Measurements from ENCODE around the gene C11orf98. TPM values are rescaled to one million over a fixed set of nuclear protein-coding genes. Genes with fewer than 3 reads are reported as not detected.

Gene C11orf98
- total and polyA plus RNA-seq, 2 of the 13 experiments (the other 11 are each of a cell fraction or from before 2014, with no cell fraction given), result 30.4 to 91.8 TPM

GRCh38 chr11:62678770-62679696, 14.0 kb upstream of the C11orf98 start, which contains the start of gene UBXN1 (continued):
- TF ChIP-seq ARID5B (CRISPR knock-in tag; IDR thresholded peaks at IDR 0.05), result peak; percentile 70; the same call in 1 of the 2 replicates
- TF ChIP-seq FOSL1 (CRISPR knock-in tag; IDR thresholded peaks at IDR 0.05; ENCODE audit: borderline replicate concordance), result no peak
- no peak for TF ChIP-seq KDM1A (CRISPR knock-in tag; IDR thresholded peaks at IDR 0.05)
- peak; percentile 97 for TF ChIP-seq ZNF574 (CRISPR knock-in tag; IDR thresholded peaks at IDR 0.05)
- peak; percentile 87 for TF ChIP-seq RAD51 (IDR thresholded peaks at IDR 0.05; ENCODE audit: borderline replicate concordance)
- TF ChIP-seq BCL3 (CRISPR knock-in tag; IDR thresholded peaks at IDR 0.05), result 0 out of 2 replicates have a peak, but pooled peaks have one; percentile 35
- no peak for TF ChIP-seq HOXA7 (CRISPR knock-in tag; IDR thresholded peaks at IDR 0.05)
- no peak for TF ChIP-seq ZNF512B (CRISPR knock-in tag; IDR thresholded peaks at IDR 0.05; ENCODE audit: borderline replicate concordance)
- TF ChIP-seq SETDB1 (CRISPR knock-in tag; IDR thresholded peaks at IDR 0.05; ENCODE audit: borderline replicate concordance), result no peak
- no peak for TF ChIP-seq MAZ (IDR thresholded peaks at IDR 0.05; ENCODE audit: borderline replicate concordance, low read depth, low read length)
- peak; percentile 40; the same call in 1 of the 2 replicates for TF ChIP-seq MAZ (CRISPR knock-in tag; IDR thresholded peaks at IDR 0.05; ENCODE audit: low read depth)
- TF ChIP-seq ZNF619 (CRISPR knock-in tag; IDR thresholded peaks at IDR 0.05), result no peak
- TF ChIP-seq ZNF513 (CRISPR knock-in tag; conservative IDR thresholded peaks at IDR 0.05), result no peak

Data from HepG2 (cell line).